AG04450 (cell line): ENCODE data around the gene BIN1. TPM values are rescaled to one million over a fixed set of nuclear protein-coding genes. Genes with fewer than 3 reads are reported as not detected.
A peak's percentile ranks its signal among the peaks of the same experiment; 100 is the strongest.

Source experiments
- CTCF ChIA-PET: fragments of 300-600, 350-600 bp; formaldehyde crosslinking; extraction: SDS; loops from one replicate; lab custom pipeline; 2022; ENCODE audit warnings: antibody characterized with exemption, inconsistent platforms; lab: Charles Lee
- POLR2A ChIA-PET: fragments of 350-600 bp; formaldehyde crosslinking; extraction: SDS; loops from one replicate; lab custom pipeline; 2021; ENCODE audit warnings: antibody characterized with exemption, inconsistent platforms; lab: Yijun Ruan, JAX
- DNase-seq: peaks from one replicate; pipeline ENCODE4 v3.0.0-alpha.2; 2011; ENCODE audit warnings: low read depth, low spot score
- H3K27ac ChIP-seq: one replicate; pipeline ENCODE4 v1.5.1; 2012; ENCODE audit warnings: low read depth, low read length, control low read depth
- H3K27me3 ChIP-seq: one replicate; pipeline ENCODE4 v1.6.0; 2012; ENCODE audit warnings: low read length; ENCODE audit not compliant: control insufficient read depth, insufficient read depth
- H3K4me3 ChIP-seq: 2 replicates; pipeline ENCODE4 v1.5.1; 2011; ENCODE audit warnings: mild to moderate bottlenecking, low read depth, low read length, control low read depth
- H3K9me3 ChIP-seq: 2 replicates; pipeline ENCODE4 v1.5.1; 2012; ENCODE audit warnings: low read length; ENCODE audit not compliant: control insufficient read depth, insufficient read depth
- CTCF ChIP-seq: IDR thresholded peaks from 2 replicates; pipeline ENCODE4 v1.5.1; 2011; ENCODE audit warnings: low read depth, low read length, control low read depth, inconsistent platforms
- polyA plus RNA-seq: library from polyadenylated mRNA; depleted of rRNA; stranded (reverse); fragments of >200 nt; gene quantifications from 2 replicates; pipeline ENCODE4 v1.2.3, GENCODE V29; 2011

Gene BIN1
- polyA plus RNA-seq, 1 experiment = 32.4 TPM

GRCh38 chr2:127069536-127069935, 37.4 kb downstream of the BIN1 start:
- CTCF ChIA-PET = no interaction called here
- DNase-seq = no peak
- Histone ChIP-seq H3K4me3 (no peak overlapping the region), H3K9me3 (no peaks in the 10 kb centered on the region; the same call in 1 of the 2 replicates), H3K27ac (no peak overlapping the region), H3K27me3 (no peaks in the 10 kb centered on the region)
- TF ChIP-seq CTCF = no peak
- POLR2A ChIA-PET = no interaction called here

GRCh38 chr2:127069003-127069402, 38.0 kb downstream of the BIN1 start:
- CTCF ChIA-PET = interaction anchor here (1.5 to 1.8 kb wide), 2 partner anchors 9 to 15 kb away, joined by 3 to 19 read pairs; no protein-coding TSS in a partner anchor
- Histone ChIP-seq H3K9me3 (no peaks in the 10 kb centered on the region; the same call in 1 of the 2 replicates), H3K27ac (no peak overlapping the region), H3K27me3 (no peaks in the 10 kb centered on the region), H3K4me3 (no peak overlapping the region)
- DNase-seq = no peak
- POLR2A ChIA-PET = interaction anchor here (1.6 kb wide), 1 partner anchor 37 kb away, joined by 6 read pairs; no protein-coding TSS in a partner anchor
- no peak for TF ChIP-seq CTCF

GRCh38 chr2:127068351-127068741, 38.6 kb downstream of the BIN1 start:
- no peak overlapping the region for H3K4me3 ChIP-seq
- POLR2A ChIA-PET = interaction anchor here (1.6 kb wide), 1 partner anchor 38 kb away, joined by 6 read pairs; no protein-coding TSS in a partner anchor
- no peaks in the 10 kb centered on the region for H3K27me3 ChIP-seq
- CTCF ChIA-PET = interaction anchor here (0.7 to 1.9 kb wide), 14 partner anchors 9 to 108 kb away, joined by 3 to 19 read pairs (median 4); no protein-coding TSS in a partner anchor
- no peak overlapping the region for H3K27ac ChIP-seq
- no peak for DNase-seq
- H3K9me3 ChIP-seq = no peaks in the 10 kb centered on the region; the same call in 1 of the 2 replicates
- TF ChIP-seq CTCF = no peak

- H3K27ac ChIP-seq = no peak overlapping the region
- peak; percentile 15 for DNase-seq
- H3K4me3 ChIP-seq = no peak overlapping the region
- TF ChIP-seq CTCF = peak; percentile 92
- H3K27me3 ChIP-seq = no peaks in the 10 kb centered on the region
- CTCF ChIA-PET = interaction anchor here (0.6 to 1.9 kb wide), 18 partner anchors 10 to 116 kb away, joined by 3 to 19 read pairs (median 4); no protein-coding TSS in a partner anchor
- POLR2A ChIA-PET = interaction anchor here (1.6 kb wide), 1 partner anchor 38 kb away, joined by 6 read pairs; no protein-coding TSS in a partner anchor
- no peaks in the 10 kb centered on the region for H3K9me3 ChIP-seq
Observed at GRCh38 chr2:127067620-127068350, 39.2 kb downstream of the BIN1 start.

GRCh38 chr2:127066942-127067341, 40.0 kb downstream of the BIN1 start:
- Histone ChIP-seq H3K4me3 (no peak overlapping the region), H3K9me3 (no peaks in the 10 kb centered on the region), H3K27ac (peak overlapping the region; percentile 2), H3K27me3 (no peaks in the 10 kb centered on the region)
- no peak for TF ChIP-seq CTCF
- ChIA-PET POLR2A (no interaction called here), CTCF (interaction anchor here (1.1 to 1.9 kb wide), 6 partner anchors 11 to 107 kb away, joined by 3 to 19 read pairs (median 6); no protein-coding TSS in a partner anchor)
- DNase-seq = no peak
